WTC11 (cell line): ENCODE measurements around the gene PCDHB10. TPM values are rescaled to one million over a fixed set of nuclear protein-coding genes. Genes with fewer than 3 reads are reported as not detected.

Source experiments
- ATAC-seq: fragments of 200-7000 bp; cut with Tn5 transposase; 2 replicates; pipeline ENCODE4 v1.10.0; 2021; ENCODE audit warnings: mild to moderate bottlenecking, moderate library complexity
- CTCF ChIA-PET: fragments of 300-600 bp; sonication (Branson Sonifier 250); formaldehyde crosslinking; loops from one replicate; lab custom pipeline; 2021; ENCODE audit warnings: antibody characterized with exemption; lab: Charles Lee
- POLR2A ChIA-PET: fragments of 350-600 bp; sonication (Branson Sonifier 250); formaldehyde crosslinking; loops from one replicate; lab custom pipeline; 2021; ENCODE audit warnings: antibody characterized with exemption; lab: Charles Lee
- DNase-seq: peaks from one replicate; pipeline ENCODE4 v3.0.0; 2021; ENCODE audit warnings: low spot score
- H3K27ac Mint-ChIP-seq: 2 replicates; pipeline ENCODE4 v1.8.0; 2021; ENCODE audit warnings: mixed read lengths
- H3K27me3 Mint-ChIP-seq: 2 replicates; pipeline ENCODE4 v1.8.0; 2021; ENCODE audit warnings: low read depth, mild to moderate bottlenecking, moderate library complexity, mixed read lengths
- H3K36me3 Mint-ChIP-seq: 2 replicates; pipeline ENCODE4 v1.8.0; 2021; ENCODE audit warnings: mixed read lengths
- H3K4me1 Mint-ChIP-seq: 2 replicates; pipeline ENCODE4 v1.8.0; 2022; ENCODE audit warnings: mixed read lengths
- H3K4me3 Mint-ChIP-seq: 2 replicates; pipeline ENCODE4 v1.8.0; 2021; ENCODE audit warnings: mild to moderate bottlenecking, moderate library complexity, mixed read lengths
- H3K9me3 Mint-ChIP-seq: 2 replicates; pipeline ENCODE4 v1.8.0; 2021; ENCODE audit warnings: mixed read lengths
- AFF4 ChIP-seq: sonication (generic); formaldehyde crosslinking; IDR thresholded peaks from 2 replicates; pipeline ENCODE4 v1.8.1; 2023; ENCODE audit warnings: mild to moderate bottlenecking, missing genetic modification reagents, borderline replicate concordance
- CREM ChIP-seq: sonication (generic); formaldehyde crosslinking; IDR thresholded peaks from 2 replicates; pipeline ENCODE4 v1.8.1; 2022; ENCODE audit warnings: mild to moderate bottlenecking, missing genetic modification reagents, moderate library complexity
- ELF4 ChIP-seq: sonication (generic); formaldehyde crosslinking; IDR thresholded peaks from 2 replicates; pipeline ENCODE4 v1.8.1; 2022; ENCODE audit warnings: low read depth, mild to moderate bottlenecking, moderate library complexity, missing genetic modification reagents
- EMX1 ChIP-seq: fragments of 250-450 bp; sonication (Bioruptor Pico); IDR thresholded peaks from 2 replicates; pipeline ENCODE4 v1.8.0; 2021; ENCODE audit warnings: mild to moderate bottlenecking
- FOXP4 ChIP-seq: sonication (generic); formaldehyde crosslinking; IDR thresholded peaks from 2 replicates; pipeline ENCODE4 v1.8.0; 2022; ENCODE audit warnings: mild to moderate bottlenecking, missing genetic modification reagents
- GTF2I ChIP-seq: fragments of 250-450 bp; sonication (Bioruptor Pico); conservative IDR thresholded peaks from 2 replicates; pipeline ENCODE4 v1.4.0; 2021; ENCODE audit warnings: mild to moderate bottlenecking
- NR3C1 ChIP-seq: sonication (generic); formaldehyde crosslinking; conservative IDR thresholded peaks from 2 replicates; pipeline ENCODE4 v1.8.1; 2023; ENCODE audit warnings: low read depth, mild to moderate bottlenecking, missing genetic modification reagents
- PRRX2 ChIP-seq: fragments of 250-450 bp; sonication (Bioruptor Pico); IDR thresholded peaks from 2 replicates; pipeline ENCODE4 v1.8.0; 2021; ENCODE audit warnings: mild to moderate bottlenecking
- SMAD3 ChIP-seq: sonication (generic); formaldehyde crosslinking; IDR thresholded peaks from 2 replicates; pipeline ENCODE4 v1.8.0; 2022; ENCODE audit warnings: missing genetic modification reagents, mild to moderate bottlenecking, borderline replicate concordance
- SMAD4 ChIP-seq: sonication (generic); formaldehyde crosslinking; IDR thresholded peaks from 2 replicates; pipeline ENCODE4 v1.8.0; 2022; ENCODE audit warnings: mild to moderate bottlenecking, missing genetic modification reagents
- USF2 ChIP-seq: sonication (generic); formaldehyde crosslinking; IDR thresholded peaks from 2 replicates; pipeline ENCODE4 v1.8.1; 2023; ENCODE audit warnings: mild to moderate bottlenecking, missing genetic modification reagents, moderate library complexity
- ZNF121 ChIP-seq: sonication (generic); formaldehyde crosslinking; IDR thresholded peaks from 2 replicates; pipeline ENCODE4 v1.8.0; 2023; ENCODE audit warnings: missing genetic modification reagents
- ZNF219 ChIP-seq: sonication (generic); formaldehyde crosslinking; IDR thresholded peaks from 2 replicates; pipeline ENCODE4 v1.8.0; 2023; ENCODE audit warnings: missing genetic modification reagents, mild to moderate bottlenecking, borderline replicate concordance
- ZNF317 ChIP-seq: sonication (generic); formaldehyde crosslinking; IDR thresholded peaks from 2 replicates; pipeline ENCODE4 v1.8.1; 2023; ENCODE audit warnings: low read depth, mild to moderate bottlenecking, moderate library complexity, missing genetic modification reagents, borderline replicate concordance
- total RNA-seq: library from RNA; stranded (reverse); gene quantifications from 3 replicates; pipeline ENCODE4 v1.2.3, GENCODE V29; 2021

The PCDHB10 gene
- total RNA-seq, 1 experiment from 2014 or later = 1.4 TPM

GRCh38 chr5:141236516-141237313 is 44.6 kb downstream of the PCDHB10 start (continued):
- TF ChIP-seq FOXP4 (CRISPR knock-in tag) = no peak
- TF ChIP-seq GTF2I = no peak
- no peak for TF ChIP-seq EMX1 (CRISPR knock-in tag)

- ChIA-PET POLR2A (no interaction called here), CTCF (no interaction called here)
- DNase-seq (no peak), ATAC-seq (no peak)
- Mint-ChIP-seq H3K27ac (no peak overlapping the region), H3K27me3 (peaks cover 3% of the 10 kb centered on the region; the same call in 1 of the 2 replicates), H3K36me3 (peaks cover 20% of the 10 kb centered on the region), H3K9me3 (peaks cover 13% of the 10 kb centered on the region), H3K4me1 (peaks cover 13% of the 10 kb centered on the region), H3K4me3 (no peak overlapping the region)
- no peak for TF ChIP-seq SMAD4 (CRISPR knock-in tag)
- TF ChIP-seq AFF4 (CRISPR knock-in tag) = no peak
- no peak for TF ChIP-seq PRRX2 (CRISPR knock-in tag)
- no peak for TF ChIP-seq ZNF317 (CRISPR knock-in tag)
- no peak for TF ChIP-seq FOXP4 (CRISPR knock-in tag)
- no peak for TF ChIP-seq SMAD3 (CRISPR knock-in tag)
- TF ChIP-seq ELF4 = no peak
- TF ChIP-seq ZNF219 (CRISPR knock-in tag) = no peak
- TF ChIP-seq NR3C1 (CRISPR knock-in tag) = no peak
- TF ChIP-seq USF2 = no peak
- TF ChIP-seq CREM = no peak
- TF ChIP-seq ZNF121 (CRISPR knock-in tag) = no peak
Observed at GRCh38 chr5:141241496-141241895, 49.3 kb downstream of the PCDHB10 start.

Other genes starting within 250 kb of the PCDHB10 start
- 6.7 to 11.3 TPM (median 7.9 TPM) in 3 replicates for gene PCDHAC2, start 225.9 kb upstream of the PCDHB10 start, total RNA-seq
- 0.09 to 0.13 TPM (median 0.11 TPM) in 3 replicates for gene PCDHB1, start 141.0 kb upstream of the PCDHB10 start, total RNA-seq
- gene PCDHB2, start 97.7 kb upstream of the PCDHB10 start, total RNA-seq = 22.9 to 26.2 TPM (median 23.1 TPM) in 3 replicates
- 4.7 to 6.4 TPM (median 5.1 TPM) in 3 replicates for gene PCDHB3, start 91.9 kb upstream of the PCDHB10 start, total RNA-seq
- 2.3 to 2.6 TPM (median 2.3 TPM) in 3 replicates for gene PCDHB4, start 70.5 kb upstream of the PCDHB10 start, total RNA-seq
- 6.8 to 12.5 TPM (median 8.5 TPM) in 3 replicates for gene PCDHB5, start 57.1 kb upstream of the PCDHB10 start, total RNA-seq
- gene PCDHB6, start 42.3 kb upstream of the PCDHB10 start, total RNA-seq = 0.23 to 0.37 TPM (median 0.24 TPM) in 3 replicates
- gene PCDHB7, start 19.7 kb upstream of the PCDHB10 start, total RNA-seq = 0.17 to 0.27 TPM (median 0.23 TPM) in 3 replicates
- gene PCDHB8, start 14.6 kb upstream of the PCDHB10 start, total RNA-seq = 4.1 to 5.4 TPM (median 4.6 TPM) in 3 replicates
- gene PCDHB16, start 10.0 kb upstream of the PCDHB10 start, total RNA-seq = 3.5 to 4.1 TPM (median 3.7 TPM) in 3 replicates
- gene PCDHB9, start 5.2 kb upstream of the PCDHB10 start, total RNA-seq = 1.6 to 2.3 TPM (median 1.7 TPM) in 3 replicates
- 0.61 to 1.2 TPM (median 0.92 TPM) in 3 replicates for gene PCDHB11, start 7.3 kb downstream of the PCDHB10 start, total RNA-seq
- gene PCDHB12, start 16.4 kb downstream of the PCDHB10 start, total RNA-seq = 2.7 to 3.1 TPM (median 3.1 TPM) in 3 replicates
- 2.2 to 2.9 TPM (median 2.6 TPM) in 3 replicates for gene PCDHB13, start 21.6 kb downstream of the PCDHB10 start, total RNA-seq
- gene PCDHB14, start 31.0 kb downstream of the PCDHB10 start, total RNA-seq = 2.6 to 3.5 TPM (median 2.8 TPM) in 3 replicates
- 7.7 to 8.7 TPM (median 8.4 TPM) in 3 replicates for gene PCDHB15, start 53.0 kb downstream of the PCDHB10 start, total RNA-seq
- 0.24 TPM in 1 of 3 replicates, not detected in the others for gene SLC25A2, start 111.7 kb downstream of the PCDHB10 start, total RNA-seq
- 87.8 to 96.2 TPM (median 90.1 TPM) in 3 replicates for gene TAF7, start 128.4 kb downstream of the PCDHB10 start, total RNA-seq
- 1.1 to 1.5 TPM (median 1.2 TPM) in 3 replicates for gene PCDHGA1, start 138.2 kb downstream of the PCDHB10 start, total RNA-seq
- 0.66 to 0.96 TPM (median 0.94 TPM) in 3 replicates for gene PCDHGA2, start 146.4 kb downstream of the PCDHB10 start, total RNA-seq
- gene PCDHGA3, start 151.5 kb downstream of the PCDHB10 start, total RNA-seq = 0.92 to 1.3 TPM (median 0.98 TPM) in 3 replicates
- gene PCDHGB1, start 157.7 kb downstream of the PCDHB10 start, total RNA-seq = 4.9 to 5.6 TPM (median 5.5 TPM) in 3 replicates
- 3.4 to 3.9 TPM (median 3.5 TPM) in 3 replicates for gene PCDHGA4, start 162.7 kb downstream of the PCDHB10 start, total RNA-seq
- gene PCDHGB2, start 167.6 kb downstream of the PCDHB10 start, total RNA-seq = 4.1 to 5.5 TPM (median 5.2 TPM) in 3 replicates
- gene PCDHGA5, start 171.8 kb downstream of the PCDHB10 start, total RNA-seq = 2.0 to 2.5 TPM (median 2.4 TPM) in 3 replicates
- 3.3 to 4.2 TPM (median 3.5 TPM) in 3 replicates for gene PCDHGB3, start 177.9 kb downstream of the PCDHB10 start, total RNA-seq
- 2.6 to 3.3 TPM (median 3.0 TPM) in 3 replicates for gene PCDHGA6, start 181.5 kb downstream of the PCDHB10 start, total RNA-seq
- 1.6 to 2.8 TPM (median 2.1 TPM) in 3 replicates for gene PCDHGA7, start 190.4 kb downstream of the PCDHB10 start, total RNA-seq
- gene PCDHGB4, start 195.3 kb downstream of the PCDHB10 start, total RNA-seq = 7.8 to 9.1 TPM (median 8.8 TPM) in 3 replicates
- gene PCDHGA8, start 200.3 kb downstream of the PCDHB10 start, total RNA-seq = 1.4 to 2.4 TPM (median 2.1 TPM) in 3 replicates
- gene PCDHGB5, start 205.6 kb downstream of the PCDHB10 start, total RNA-seq = 7.6 to 9.7 TPM (median 7.7 TPM) in 3 replicates
- gene PCDHGA9, start 210.4 kb downstream of the PCDHB10 start, total RNA-seq = 1.9 to 2.9 TPM (median 2.3 TPM) in 3 replicates
- gene PCDHGB6, start 215.7 kb downstream of the PCDHB10 start, total RNA-seq = 6.0 to 6.7 TPM (median 6.1 TPM) in 3 replicates
- 10.7 to 11.9 TPM (median 11.0 TPM) in 3 replicates for gene PCDHGA10, start 220.6 kb downstream of the PCDHB10 start, total RNA-seq
- 10.5 to 11.2 TPM (median 10.7 TPM) in 3 replicates for gene PCDHGB7, start 225.3 kb downstream of the PCDHB10 start, total RNA-seq
- 7.0 to 8.4 TPM (median 7.1 TPM) in 3 replicates for gene PCDHGA11, start 228.7 kb downstream of the PCDHB10 start, total RNA-seq
- gene PCDHGA12, start 238.2 kb downstream of the PCDHB10 start, total RNA-seq = 1.6 to 2.1 TPM (median 1.9 TPM) in 3 replicates